Measurements from ENCODE around the gene ABR. TPM values are rescaled to one million over a fixed set of nuclear protein-coding genes. Genes with fewer than 3 reads are reported as not detected.
A peak's percentile ranks its signal among the peaks of the same experiment; 100 is the strongest.
"Not testable (repeated sequence)": the region's sequence is repeated elsewhere in the genome, so short reads cannot be mapped to it uniquely, and the experiment has no call there.

The ABR gene
- polyA plus RNA-seq, 4 donors: 46.3 to 53.3 (median 49.0) TPM

GRCh38 chr17:1107083-1107776 is 72.6 kb downstream of the ABR start:
- DNase-seq (ENCODE audit: low read depth in 4 of 4, low spot score in 3 of 4): no peak

GRCh38 chr17:1104222-1104621 is 75.6 kb downstream of the ABR start:
- DNase-seq (ENCODE audit: low read depth in 4 of 4, low spot score in 3 of 4): no peak

GRCh38 chr17:1100382-1100781 is 79.4 kb downstream of the ABR start:
- no peak for DNase-seq (ENCODE audit: low read depth in 4 of 4, low spot score in 3 of 4)

GRCh38 chr17:1099242-1099641 is 80.5 kb downstream of the ABR start:
- no peak for DNase-seq (ENCODE audit: low read depth in 4 of 4, low spot score in 3 of 4)

GRCh38 chr17:1097972-1098744 is 81.6 kb downstream of the ABR start:
- DNase-seq (ENCODE audit: low read depth in 4 of 4, low spot score in 3 of 4): not testable (repeated sequence)

- DNase-seq (ENCODE audit: low read depth in 4 of 4, low spot score in 3 of 4): no peak
Measured at GRCh38 chr17:1096215-1096614, 83.6 kb downstream of the ABR start.

GRCh38 chr17:1095853-1096173 is 84.0 kb downstream of the ABR start:
- no peak for DNase-seq (ENCODE audit: low read depth in 4 of 4, low spot score in 3 of 4)

- no peak for DNase-seq (ENCODE audit: low read depth in 4 of 4, low spot score in 3 of 4)
Measured at GRCh38 chr17:1095090-1095852, 84.5 kb downstream of the ABR start.

- DNase-seq (ENCODE audit: low read depth in 4 of 4, low spot score in 3 of 4): no peak
Measured at GRCh38 chr17:1094591-1094990, 85.2 kb downstream of the ABR start.

- no peak for DNase-seq (ENCODE audit: low read depth in 4 of 4, low spot score in 3 of 4)
Measured at GRCh38 chr17:1091900-1092299, 87.9 kb downstream of the ABR start.

- no peak for DNase-seq (ENCODE audit: low read depth in 4 of 4, low spot score in 3 of 4)
Measured at GRCh38 chr17:1091190-1091534, 88.6 kb downstream of the ABR start.

- no peak for DNase-seq (ENCODE audit: low read depth in 4 of 4, low spot score in 3 of 4)
Measured at GRCh38 chr17:1090465-1091189, 89.2 kb downstream of the ABR start.

- no peak for DNase-seq (ENCODE audit: low read depth in 4 of 4, low spot score in 3 of 4)
Measured at GRCh38 chr17:1089915-1090314, 89.9 kb downstream of the ABR start.

- no peak for DNase-seq (ENCODE audit: low read depth in 4 of 4, low spot score in 3 of 4)
Measured at GRCh38 chr17:1087381-1088241, 92.2 kb downstream of the ABR start.

- DNase-seq (ENCODE audit: low read depth in 4 of 4, low spot score in 3 of 4): no peak
Measured at GRCh38 chr17:1083451-1084187, 96.2 kb downstream of the ABR start.

- DNase-seq (ENCODE audit: low read depth in 4 of 4, low spot score in 3 of 4): no peak
Measured at GRCh38 chr17:1082579-1082978, 97.2 kb downstream of the ABR start.

- DNase-seq (ENCODE audit: low read depth in 4 of 4, low spot score in 3 of 4): peak in 1 of 4 donors; percentile 54
Measured at GRCh38 chr17:1078831-1079561, 100.8 kb downstream of the ABR start.

- DNase-seq (ENCODE audit: low read depth in 4 of 4, low spot score in 3 of 4): no peak
Measured at GRCh38 chr17:1077986-1078711, 101.6 kb downstream of the ABR start.

Data from right renal pelvis (tissue), 4 donors.